ENCODE data around the gene OSBPL3.

DNA sequence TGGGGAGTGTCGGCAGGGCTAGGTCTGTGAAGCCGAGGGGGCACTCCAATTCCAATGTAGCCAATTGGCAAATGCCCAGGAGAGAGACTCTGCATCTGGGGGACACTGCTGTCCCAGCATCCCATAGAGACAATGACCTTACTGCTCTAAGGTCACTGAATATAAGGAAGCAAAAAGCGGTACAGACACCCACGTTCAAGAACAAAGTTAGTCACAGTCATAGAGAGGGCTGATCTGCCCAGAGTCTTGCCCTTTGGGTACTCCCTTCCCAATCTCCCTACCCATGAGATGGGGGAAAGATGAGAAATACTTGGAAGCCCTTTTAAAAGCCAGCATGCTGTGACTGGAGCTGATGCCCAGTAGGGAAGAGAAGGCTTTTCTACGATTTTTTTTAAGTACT is 146.4 kb downstream of the OSBPL3 start:
- TF ChIP-seq, protein P1, sequence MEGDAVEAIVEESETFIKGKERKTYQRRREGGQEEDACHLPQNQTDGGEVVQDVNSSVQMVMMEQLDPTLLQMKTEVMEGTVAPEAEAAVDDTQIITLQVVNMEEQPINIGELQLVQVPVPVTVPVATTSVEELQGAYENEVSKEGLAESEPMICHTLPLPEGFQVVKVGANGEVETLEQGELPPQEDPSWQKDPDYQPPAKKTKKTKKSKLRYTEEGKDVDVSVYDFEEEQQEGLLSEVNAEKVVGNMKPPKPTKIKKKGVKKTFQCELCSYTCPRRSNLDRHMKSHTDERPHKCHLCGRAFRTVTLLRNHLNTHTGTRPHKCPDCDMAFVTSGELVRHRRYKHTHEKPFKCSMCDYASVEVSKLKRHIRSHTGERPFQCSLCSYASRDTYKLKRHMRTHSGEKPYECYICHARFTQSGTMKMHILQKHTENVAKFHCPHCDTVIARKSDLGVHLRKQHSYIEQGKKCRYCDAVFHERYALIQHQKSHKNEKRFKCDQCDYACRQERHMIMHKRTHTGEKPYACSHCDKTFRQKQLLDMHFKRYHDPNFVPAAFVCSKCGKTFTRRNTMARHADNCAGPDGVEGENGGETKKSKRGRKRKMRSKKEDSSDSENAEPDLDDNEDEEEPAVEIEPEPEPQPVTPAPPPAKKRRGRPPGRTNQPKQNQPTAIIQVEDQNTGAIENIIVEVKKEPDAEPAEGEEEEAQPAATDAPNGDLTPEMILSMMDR (IDR thresholded peaks at IDR 0.05): no peak
- TF ChIP-seq, protein P2, sequence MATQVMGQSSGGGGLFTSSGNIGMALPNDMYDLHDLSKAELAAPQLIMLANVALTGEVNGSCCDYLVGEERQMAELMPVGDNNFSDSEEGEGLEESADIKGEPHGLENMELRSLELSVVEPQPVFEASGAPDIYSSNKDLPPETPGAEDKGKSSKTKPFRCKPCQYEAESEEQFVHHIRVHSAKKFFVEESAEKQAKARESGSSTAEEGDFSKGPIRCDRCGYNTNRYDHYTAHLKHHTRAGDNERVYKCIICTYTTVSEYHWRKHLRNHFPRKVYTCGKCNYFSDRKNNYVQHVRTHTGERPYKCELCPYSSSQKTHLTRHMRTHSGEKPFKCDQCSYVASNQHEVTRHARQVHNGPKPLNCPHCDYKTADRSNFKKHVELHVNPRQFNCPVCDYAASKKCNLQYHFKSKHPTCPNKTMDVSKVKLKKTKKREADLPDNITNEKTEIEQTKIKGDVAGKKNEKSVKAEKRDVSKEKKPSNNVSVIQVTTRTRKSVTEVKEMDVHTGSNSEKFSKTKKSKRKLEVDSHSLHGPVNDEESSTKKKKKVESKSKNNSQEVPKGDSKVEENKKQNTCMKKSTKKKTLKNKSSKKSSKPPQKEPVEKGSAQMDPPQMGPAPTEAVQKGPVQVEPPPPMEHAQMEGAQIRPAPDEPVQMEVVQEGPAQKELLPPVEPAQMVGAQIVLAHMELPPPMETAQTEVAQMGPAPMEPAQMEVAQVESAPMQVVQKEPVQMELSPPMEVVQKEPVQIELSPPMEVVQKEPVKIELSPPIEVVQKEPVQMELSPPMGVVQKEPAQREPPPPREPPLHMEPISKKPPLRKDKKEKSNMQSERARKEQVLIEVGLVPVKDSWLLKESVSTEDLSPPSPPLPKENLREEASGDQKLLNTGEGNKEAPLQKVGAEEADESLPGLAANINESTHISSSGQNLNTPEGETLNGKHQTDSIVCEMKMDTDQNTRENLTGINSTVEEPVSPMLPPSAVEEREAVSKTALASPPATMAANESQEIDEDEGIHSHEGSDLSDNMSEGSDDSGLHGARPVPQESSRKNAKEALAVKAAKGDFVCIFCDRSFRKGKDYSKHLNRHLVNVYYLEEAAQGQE (IDR thresholded peaks at IDR 0.05; ENCODE audit: insufficient read depth in 1 of 2, low read depth in 2 of 2, low read length in 1 of 2): no peak
- TF ChIP-seq POLR2AphosphoS5 (IDR thresholded peaks at IDR 0.05; ENCODE audit: low read depth, low read length) (no peak), SIN3A (IDR thresholded peaks at IDR 0.05; ENCODE audit: borderline replicate concordance, insufficient read depth, low read depth, low read length) (no peak)

Data from Panc1 (cell line).